NCI-H2029 (cell line): Measurements from ENCODE around the gene OASL.
A peak's percentile ranks its signal among the peaks of the same experiment; 100 is the strongest.
"Not testable (repeated sequence)": the region's sequence is repeated elsewhere in the genome, so short reads cannot be mapped to it uniquely, and the experiment has no call there.

Experiments used
- DNase-seq: peaks from one replicate; lab custom pipeline; 2025; lab: John Stamatoyannopoulos, UW

The OASL gene

DNA sequence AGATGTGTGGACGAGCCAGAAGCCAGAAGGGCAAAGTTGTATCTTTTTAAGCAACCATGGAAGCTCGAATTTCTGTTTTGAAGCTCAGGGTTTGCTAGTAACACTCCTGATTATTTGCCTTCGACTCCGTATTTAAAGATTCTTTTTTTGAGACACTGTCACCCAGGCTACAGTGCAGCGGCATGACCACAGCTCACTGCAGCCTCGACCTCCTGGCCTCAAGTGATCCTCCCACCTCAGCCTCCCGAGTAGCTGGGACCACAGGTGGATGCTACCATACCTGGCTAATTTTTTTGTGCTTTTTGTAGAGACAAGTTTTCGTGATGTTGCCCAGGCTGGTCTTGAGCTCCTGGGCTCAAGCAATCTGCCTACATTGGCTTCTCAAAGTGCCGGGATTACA, 18.7 kb upstream of the OASL start:
- no peak for DNase-seq

DNA sequence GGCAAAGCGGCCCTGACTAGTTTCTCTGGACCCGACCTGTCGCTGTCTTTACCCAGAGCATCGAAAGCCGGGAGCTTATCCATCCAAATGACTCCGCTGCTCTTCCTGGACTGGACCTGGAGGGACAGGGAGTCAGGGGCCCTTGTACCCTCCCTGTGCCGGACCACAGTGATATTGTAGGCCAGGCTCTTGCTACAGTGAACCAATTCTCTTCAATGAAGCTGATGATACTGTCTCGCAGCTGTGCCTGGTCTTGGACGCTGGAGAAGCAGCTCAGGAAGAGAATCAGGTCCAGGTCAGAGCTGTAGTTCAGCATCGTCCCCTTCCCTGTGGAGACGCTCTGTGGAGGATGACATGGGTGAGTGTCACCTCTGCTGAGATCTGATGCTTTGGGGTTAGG, 14.7 kb upstream of the OASL start:
- no peak for DNase-seq

DNA sequence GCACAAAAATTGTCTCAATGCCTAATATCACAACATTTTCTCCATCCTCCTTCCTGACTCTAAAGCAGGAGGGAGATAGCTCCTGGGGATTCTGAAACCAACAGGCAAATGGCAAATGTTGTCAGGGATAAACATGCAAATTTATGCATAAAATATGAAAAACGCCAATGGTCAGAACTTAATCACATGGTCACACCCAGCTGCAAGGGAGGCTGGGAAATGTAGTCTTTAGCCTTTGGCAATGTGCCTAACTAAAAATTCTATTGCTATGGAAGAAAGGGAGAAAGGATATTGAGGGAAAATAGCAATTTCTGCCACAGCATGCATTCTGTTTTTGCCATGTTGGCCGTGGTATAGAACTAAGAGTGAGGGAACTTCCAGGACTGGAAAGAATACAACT, 11.7 kb upstream of the OASL start:
- no peak for DNase-seq

DNA sequence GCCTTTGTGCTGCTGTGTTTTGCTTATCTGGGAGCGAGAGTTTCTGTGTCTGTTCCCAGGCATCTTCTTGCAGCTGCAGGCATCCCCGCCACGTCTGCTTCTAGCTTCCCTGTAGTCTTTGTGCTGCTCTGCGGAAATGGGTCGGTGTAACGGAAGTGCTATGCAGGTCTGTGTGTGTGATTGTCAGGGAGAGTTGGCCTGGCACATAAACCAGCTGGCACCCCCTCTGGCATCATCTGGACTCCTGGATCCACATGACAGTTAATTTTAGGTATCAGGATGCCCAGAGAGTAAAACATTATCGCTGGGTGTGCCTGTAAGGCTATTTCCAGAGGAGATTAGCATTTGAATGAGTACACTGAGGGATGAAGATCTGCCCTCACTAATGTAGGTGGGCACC, 9.4 kb upstream of the OASL start:
- DNase-seq: no peak

DNA sequence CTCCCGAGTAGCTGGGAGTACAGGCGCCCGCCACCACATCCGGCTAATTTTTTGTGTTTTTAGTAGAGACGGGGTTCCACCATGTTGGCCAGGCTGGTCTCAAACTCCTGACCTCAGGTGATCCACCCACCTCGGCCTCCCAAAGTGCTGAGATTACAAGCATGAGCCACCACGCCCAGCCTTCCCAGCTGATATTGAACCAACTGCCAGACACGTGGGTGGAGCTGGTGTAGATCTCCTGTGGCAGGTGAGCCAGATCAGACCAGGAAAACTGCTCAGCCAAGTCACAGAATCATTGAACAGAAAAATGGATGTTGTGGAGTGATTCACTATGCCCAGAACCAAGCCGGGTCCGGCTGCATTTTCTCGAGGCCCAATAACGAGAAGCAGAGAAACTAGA, 8.4 kb upstream of the OASL start:
- not testable (repeated sequence) for DNase-seq

DNA sequence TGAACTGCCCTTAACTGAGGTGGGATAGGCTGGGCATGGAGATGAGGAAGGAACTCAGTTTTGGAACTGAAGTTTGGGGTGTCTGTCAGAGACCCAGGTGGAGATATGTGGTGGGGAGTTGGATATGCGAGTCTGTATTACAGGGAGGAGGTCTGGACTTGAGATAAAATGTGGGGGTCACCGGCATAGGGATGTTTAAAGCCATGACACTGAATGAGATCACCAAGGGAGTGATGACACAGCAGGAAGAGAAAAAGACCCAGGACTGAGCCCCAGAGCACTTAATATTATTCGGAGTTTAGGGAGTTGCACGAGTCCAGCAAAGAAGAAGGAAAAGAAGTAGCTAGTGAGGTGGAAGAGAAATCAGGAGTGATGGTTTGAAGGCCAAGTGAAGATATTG, 4.0 kb upstream of the OASL start:
- DNase-seq: no peak

GRCh38 chr12:121036810-121037326, 2.2 kb downstream of the OASL start:
- no peak for DNase-seq

DNA sequence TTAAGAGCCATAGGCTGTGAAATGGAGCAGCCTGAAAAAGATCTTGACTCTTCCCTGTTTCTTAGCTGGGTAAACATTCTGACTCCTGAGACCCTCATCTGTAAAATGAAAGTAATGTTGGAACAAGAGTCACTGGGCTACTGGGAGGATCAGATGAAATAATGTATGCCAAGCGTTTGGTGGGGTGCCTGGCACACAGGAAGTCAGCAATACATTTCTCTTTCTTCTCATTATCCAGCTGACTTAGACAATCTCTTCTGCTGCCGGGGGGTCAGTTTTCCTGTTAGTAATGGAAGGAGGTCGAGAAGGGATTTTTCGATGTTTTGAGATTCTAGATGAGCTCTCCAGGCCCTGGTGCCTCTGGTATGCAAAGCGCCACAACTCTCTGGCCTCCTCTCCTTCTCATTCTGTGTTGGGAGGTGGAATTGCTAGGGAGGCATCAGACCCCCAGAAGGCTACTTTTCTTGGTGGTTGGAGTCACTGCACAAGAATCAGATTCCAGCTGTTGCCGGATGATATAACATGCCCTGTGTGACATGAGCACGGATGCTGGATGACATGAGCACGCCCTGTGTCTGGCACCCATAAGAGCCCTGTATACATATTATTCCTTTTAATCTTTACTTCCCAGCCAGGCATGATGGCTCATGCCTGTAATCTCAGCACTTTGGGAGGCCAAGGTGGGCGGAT, 4.3 kb downstream of the OASL start:
- no peak for DNase-seq

GRCh38 chr12:121033625-121034349, 5.3 kb downstream of the OASL start:
- DNase-seq: peak; percentile 14

DNA sequence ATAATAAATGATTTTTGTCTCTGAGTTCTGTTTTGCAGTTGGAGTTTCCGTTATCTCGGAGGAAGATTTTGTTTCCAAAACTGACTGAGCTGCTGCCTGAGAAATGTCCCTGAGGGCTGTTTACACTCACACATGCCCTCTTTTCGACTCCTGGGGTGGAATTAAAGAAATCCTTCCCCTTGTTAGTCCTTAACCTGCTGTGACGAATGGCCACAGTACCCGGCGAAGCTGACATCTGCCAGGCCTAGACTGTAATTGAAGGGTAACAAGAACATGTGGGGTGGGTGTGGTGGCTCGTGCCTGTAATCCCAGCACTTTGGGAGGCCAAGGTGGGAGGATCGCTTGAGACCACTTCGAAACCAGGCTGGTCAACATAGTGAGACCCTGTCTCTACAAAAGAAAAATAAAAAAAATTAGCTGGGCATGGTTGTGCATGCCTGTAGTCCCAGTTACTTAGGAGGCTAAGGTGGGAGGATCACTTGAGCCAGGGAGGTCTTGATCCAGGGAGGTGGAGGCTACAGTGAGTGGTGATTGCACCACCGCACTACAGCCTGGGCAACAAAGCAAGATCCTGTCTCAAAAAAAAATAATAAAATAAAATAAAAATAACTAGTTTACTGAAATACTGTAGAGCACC, 8.4 kb downstream of the OASL start:
- DNase-seq: no peak

GRCh38 chr12:121026274-121027045, 12.6 kb downstream of the OASL start:
- no peak for DNase-seq

- no peak for DNase-seq
Observed at GRCh38 chr12:121025442-121026226, 13.4 kb downstream of the OASL start.

GRCh38 chr12:121023799-121024198, 15.2 kb downstream of the OASL start:
- no peak for DNase-seq

DNA sequence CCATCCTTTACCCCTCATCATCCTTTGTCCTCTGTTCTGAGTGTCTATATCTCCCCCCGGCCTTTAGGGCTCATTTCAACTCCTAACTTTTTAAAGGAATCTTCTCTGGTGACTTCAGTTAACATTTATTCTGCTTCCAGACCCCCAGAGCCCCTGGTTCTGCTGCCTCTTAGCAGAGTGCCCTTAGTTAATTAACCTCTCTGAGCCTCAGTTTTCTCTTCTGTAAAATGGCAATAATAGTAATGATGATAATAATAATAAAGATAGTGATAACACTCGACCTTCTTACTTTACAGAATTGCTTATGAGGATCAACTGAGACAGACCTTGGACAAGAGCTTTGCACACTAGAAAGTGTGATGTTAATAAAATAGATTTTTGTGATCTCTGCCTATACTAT, 16.3 kb downstream of the OASL start:
- DNase-seq: no peak

DNA sequence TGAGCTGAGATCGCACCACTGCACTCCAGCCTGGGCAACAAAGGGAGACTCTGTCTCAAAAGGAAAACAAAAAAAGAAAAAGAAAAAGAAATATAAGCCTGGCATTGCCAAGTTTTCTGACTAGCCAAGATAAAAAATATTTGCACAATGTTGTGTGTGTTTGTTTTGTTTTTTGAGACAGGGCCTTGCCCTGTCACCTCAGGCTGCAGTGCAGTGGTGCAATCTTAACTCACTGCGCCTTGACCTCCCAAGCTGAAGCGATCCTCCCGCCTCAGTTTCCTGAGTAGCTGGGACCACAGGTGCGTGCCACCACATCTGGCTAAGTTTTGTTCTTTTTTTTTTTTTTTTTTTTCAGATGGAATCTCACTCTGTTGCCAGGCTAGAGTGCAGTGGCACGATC, 17.3 kb downstream of the OASL start:
- no peak for DNase-seq

DNA sequence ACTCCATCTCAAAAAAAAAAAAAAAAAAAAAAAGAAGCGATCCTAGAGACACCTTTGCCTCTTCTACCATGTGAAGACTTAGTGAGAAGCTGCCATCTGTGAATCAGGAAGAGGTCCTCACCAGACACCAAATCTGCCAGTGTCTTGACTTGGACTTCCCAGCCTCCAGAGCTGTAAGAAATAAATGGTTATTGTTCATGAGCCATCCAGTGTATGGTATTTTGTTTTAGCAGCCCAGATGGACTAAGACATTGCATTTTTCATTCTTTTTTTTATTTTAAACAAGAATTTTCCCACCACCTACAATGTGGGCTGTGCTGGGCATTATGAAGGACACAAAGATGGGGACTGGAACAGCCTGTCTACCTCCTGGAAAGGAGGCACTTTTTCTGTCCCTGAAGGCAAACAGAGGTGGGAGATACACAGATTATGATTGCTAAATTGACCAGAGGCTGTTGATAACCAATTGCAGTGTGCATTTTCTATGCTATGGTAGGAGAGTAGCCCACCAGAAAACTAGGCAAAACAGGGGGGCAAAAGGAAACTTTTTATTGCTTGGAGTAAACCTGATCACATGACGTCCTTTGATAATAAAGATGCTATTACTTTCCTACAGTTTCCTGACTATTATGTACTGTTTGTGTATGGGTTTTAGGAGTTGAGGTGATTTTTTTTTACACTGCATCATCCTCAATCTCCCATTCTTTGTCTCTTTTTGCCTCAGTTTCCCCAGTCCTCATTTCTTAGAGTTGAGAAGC, 20.0 kb downstream of the OASL start:
- no peak for DNase-seq

- DNase-seq: no peak
Observed at GRCh38 chr12:121017966-121018491, 21.0 kb downstream of the OASL start.

DNA sequence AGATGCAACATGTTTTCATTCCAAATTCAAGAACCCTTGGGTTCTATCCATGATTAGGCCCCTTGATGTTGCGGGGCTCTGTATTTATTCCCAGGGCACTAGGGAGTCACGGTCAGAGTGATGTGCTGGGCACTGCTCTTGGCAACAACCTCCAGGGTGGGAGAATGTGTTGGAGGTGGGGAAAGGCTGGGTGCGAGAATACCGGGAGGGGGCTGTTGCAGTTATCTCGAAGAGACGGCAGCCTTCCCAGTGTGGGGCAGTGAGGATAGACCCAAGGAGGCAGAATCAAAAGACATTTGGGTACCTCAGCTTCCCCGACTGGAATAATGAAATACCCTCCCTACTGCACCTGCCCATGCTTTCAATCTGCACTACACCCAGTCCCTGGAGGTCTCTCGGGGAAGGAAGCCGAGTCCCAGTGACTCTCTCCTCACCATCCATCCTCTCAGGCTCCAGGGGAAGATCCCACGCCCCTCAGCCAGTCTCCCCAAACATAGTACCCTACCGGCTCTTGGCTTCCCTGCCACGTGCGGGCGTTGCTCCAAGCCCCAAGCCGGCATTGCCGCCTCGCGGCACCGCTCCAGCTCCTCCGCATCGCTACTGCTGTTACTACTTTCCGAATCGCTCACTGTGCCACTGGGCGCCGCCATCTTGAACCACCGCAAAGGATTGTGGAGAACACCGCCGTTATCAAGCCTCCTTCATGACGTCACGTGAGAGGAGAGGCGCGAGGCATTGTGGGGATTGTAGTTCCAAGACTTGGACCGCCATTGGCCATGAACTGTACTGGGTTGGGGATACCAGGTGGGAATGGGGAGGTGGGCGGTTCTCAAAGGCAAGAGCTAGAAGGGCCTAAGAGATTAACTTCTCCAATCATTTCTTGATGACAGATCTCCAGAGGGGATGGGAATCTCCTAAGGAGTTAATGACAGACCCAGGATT, 22.9 kb downstream of the OASL start, which contains the start of gene C12orf43:
Gene C12orf43 (minus strand): TSS at position 663 of the 942 bp plus-strand sequence. CDS start 13 bp downstream, at position 650.
- DNase-seq: peak; percentile 89

DNA sequence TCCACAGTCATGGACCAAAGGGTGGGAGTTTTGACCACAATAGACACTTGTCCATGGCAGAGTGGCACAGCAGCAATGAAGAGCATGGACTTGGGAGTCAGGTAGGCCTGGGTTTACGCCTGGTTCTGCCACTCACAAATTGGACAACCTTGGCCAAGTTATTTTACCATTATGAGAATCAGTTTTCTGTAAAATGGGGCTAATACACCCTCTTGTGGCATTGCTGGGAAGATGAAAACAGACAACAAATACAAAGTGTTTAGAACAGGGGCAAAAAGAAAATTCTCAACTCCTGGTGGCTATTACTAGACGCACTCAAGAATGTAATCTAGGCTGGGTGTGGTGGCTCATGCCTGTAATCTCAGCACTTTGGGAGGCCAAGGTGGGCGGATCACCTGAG, 25.3 kb downstream of the OASL start:
- no peak for DNase-seq
